Central memory CD8-positive, alpha-beta T cell (primary cell): Measurements from ENCODE around the gene RBFA.

ENCODE experiments used
- ATAC-seq: fragments of 150-1000 bp; cut with Tn5 transposase; replicated peaks from 2 replicates; pipeline ENCODE4 v1.10.0; 2022; ENCODE audit warnings: mild to moderate bottlenecking, moderate FRiP score, moderate number of reproducible peaks; ENCODE audit not compliant: poor library complexity, severe bottlenecking; ENCODE audit errors: extremely low read depth
- DNase-seq, 2 donors: peaks; one replicate each; pipeline ENCODE4 v3.0.0; 2021; ENCODE audit warnings: low spot score in 2 of 2
- H3K27ac Mint-ChIP-seq: one replicate; pipeline ENCODE4 v1.8.0; 2022; ENCODE audit warnings: low read depth, mild to moderate bottlenecking, moderate library complexity, mixed read lengths
- H3K27me3 Mint-ChIP-seq: one replicate; pipeline ENCODE4 v1.8.0; 2022; ENCODE audit warnings: mixed read lengths
- H3K36me3 Mint-ChIP-seq: one replicate; pipeline ENCODE4 v1.8.0; 2022; ENCODE audit warnings: mild to moderate bottlenecking, moderate library complexity, mixed read lengths; ENCODE audit not compliant: insufficient read depth
- H3K4me1 Mint-ChIP-seq: one replicate; pipeline ENCODE4 v1.8.0; 2022; ENCODE audit warnings: mixed read lengths
- H3K4me3 Mint-ChIP-seq: one replicate; pipeline ENCODE4 v1.8.0; 2022; ENCODE audit warnings: mild to moderate bottlenecking, moderate library complexity, mixed read lengths
- H3K9me3 Mint-ChIP-seq: one replicate; pipeline ENCODE4 v1.8.0; 2022; ENCODE audit warnings: mixed read lengths

RBFA gene

DNA sequence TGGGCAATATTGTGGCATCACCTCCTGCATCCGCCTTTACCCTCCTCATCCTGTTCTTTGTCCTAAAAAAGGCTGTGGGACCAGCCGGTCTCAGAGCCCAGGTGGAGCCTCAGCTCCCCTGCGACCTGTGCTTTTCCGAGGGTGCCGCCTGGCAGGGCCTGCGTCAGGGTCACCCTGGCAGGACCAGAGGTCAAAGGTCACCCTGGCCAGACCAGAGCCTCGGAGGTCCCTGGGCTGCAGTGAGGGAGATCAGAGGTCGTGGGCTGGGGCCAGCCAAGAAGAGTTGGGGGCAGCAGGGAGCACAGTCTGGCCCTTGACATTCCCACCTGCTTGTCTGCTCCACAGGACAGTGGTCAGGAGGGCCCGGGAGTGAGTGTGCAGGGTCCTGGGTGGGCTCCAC lies 31.5 kb downstream of the RBFA start:
- no peaks in the 10 kb centered on the region for H3K9me3 Mint-ChIP-seq
- H3K36me3 Mint-ChIP-seq, result no peaks in the 10 kb centered on the region
- DNase-seq, result no peak
- H3K27ac Mint-ChIP-seq, result no peak overlapping the region
- peaks cover 11% of the 10 kb centered on the region for H3K27me3 Mint-ChIP-seq
- no peaks in the 10 kb centered on the region for H3K4me1 Mint-ChIP-seq
- ATAC-seq, result no peak
- no peak overlapping the region for H3K4me3 Mint-ChIP-seq

DNA sequence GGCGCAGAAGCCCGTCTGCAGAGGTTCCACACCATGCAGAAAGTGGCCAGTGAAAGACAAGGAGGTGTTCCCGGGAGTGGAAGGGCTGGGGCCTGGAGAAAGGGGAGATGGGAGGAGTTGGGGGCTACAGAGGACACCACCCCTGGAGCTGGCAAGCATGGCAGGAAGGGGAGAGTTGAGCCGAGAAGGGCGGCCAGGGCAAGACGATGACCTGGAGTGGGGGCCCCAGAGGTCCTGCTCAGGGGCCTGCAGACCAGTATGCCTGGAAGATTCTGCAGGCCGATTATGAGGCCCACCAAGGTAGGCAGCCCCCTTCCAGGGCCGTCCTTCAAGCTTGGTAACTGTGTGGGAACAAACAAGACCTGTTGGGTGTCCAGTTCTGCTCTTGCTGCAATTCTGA lies 33.1 kb downstream of the RBFA start:
- no peak overlapping the region for H3K27ac Mint-ChIP-seq
- no peak for ATAC-seq
- peaks cover 11% of the 10 kb centered on the region for H3K27me3 Mint-ChIP-seq
- no peaks in the 10 kb centered on the region for H3K4me1 Mint-ChIP-seq
- no peaks in the 10 kb centered on the region for H3K36me3 Mint-ChIP-seq
- DNase-seq, result no peak
- no peak overlapping the region for H3K4me3 Mint-ChIP-seq
- H3K9me3 Mint-ChIP-seq, result no peaks in the 10 kb centered on the region

DNA sequence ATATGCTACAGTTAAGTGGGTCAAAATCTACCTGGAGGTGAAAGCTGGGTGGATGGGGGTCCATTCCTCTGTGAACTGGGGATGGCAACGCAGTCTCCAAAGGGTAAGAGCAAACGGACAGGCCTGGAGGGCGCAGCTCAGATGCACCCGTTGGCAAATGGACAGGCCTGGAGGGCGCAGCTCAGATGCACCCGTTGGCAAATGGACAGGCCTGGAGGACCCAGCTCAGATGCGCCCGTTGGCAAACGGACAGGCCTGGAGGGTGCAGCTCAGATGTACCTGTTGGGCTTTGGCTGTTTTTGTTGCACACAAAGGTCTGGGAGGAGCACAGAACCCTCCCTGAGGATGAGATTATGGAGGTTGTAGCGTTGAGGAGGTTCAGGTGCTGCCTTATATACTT lies 33.7 kb downstream of the RBFA start:
- ATAC-seq (no peak), DNase-seq (no peak)
- Mint-ChIP-seq H3K4me3 (no peak overlapping the region), H3K9me3 (no peaks in the 10 kb centered on the region), H3K27ac (no peak overlapping the region), H3K4me1 (no peaks in the 10 kb centered on the region), H3K36me3 (no peaks in the 10 kb centered on the region), H3K27me3 (peaks cover 11% of the 10 kb centered on the region)

DNA sequence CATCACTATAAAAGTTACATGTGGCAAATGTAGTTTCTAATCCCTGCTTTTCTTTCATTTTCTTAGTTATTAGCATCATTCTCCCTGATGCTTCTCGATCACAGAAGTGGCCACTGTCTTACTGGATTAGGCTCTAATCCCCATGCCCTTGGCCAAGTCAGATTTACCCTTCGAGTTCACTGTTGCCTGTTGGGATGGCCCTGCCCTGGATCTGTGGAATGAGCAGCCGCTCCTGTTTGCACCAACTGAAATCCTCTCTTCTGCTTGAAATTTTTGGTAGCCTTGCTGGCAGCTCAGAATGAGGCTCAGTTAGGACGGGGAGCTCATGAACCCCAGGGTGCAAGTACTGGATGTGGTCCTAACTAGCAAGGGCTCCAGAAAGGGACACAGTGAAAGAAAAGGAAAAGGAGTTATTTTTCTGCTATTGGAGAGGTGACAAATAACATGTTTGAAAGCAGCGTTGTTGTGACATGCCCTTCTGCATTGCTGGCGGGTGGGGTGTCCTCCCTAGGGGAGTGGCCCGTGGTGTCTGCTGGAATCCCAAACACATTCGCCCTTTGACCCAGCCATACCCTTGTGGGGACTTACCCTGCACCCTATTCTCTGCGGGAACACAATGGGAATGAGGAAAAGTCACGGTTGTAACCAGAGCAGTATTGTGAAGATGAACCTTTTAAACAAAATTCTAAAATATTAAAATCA lies 34.5 kb downstream of the RBFA start:
- Mint-ChIP-seq H3K27ac (no peak overlapping the region), H3K36me3 (no peaks in the 10 kb centered on the region), H3K4me1 (no peaks in the 10 kb centered on the region), H3K9me3 (no peaks in the 10 kb centered on the region), H3K4me3 (no peak overlapping the region), H3K27me3 (peaks cover 11% of the 10 kb centered on the region)
- DNase-seq (no peak), ATAC-seq (no peak)

DNA sequence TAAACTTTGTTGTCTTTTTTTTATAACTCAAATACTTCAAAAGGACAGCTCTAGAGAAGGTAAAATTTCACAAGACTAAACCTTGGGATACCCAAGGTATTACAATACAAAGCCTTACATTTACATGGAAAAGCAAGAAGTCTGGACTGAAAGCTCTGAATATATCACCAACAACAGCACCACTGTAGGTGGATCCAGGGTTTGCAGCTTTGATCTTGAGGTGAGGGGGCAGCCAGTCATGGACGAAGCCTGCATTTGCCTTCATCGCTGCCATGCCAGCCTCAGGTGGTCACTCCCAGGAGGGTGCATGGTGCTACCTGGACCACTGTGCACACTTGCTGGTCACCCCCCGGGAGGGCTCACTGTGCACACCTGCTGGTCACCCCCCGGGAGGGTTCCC lies 36.6 kb downstream of the RBFA start:
- Mint-ChIP-seq H3K4me1 (no peaks in the 10 kb centered on the region), H3K27me3 (peaks cover 11% of the 10 kb centered on the region), H3K9me3 (no peaks in the 10 kb centered on the region), H3K36me3 (no peaks in the 10 kb centered on the region), H3K4me3 (no peak overlapping the region), H3K27ac (no peak overlapping the region)
- DNase-seq, result no peak
- ATAC-seq, result no peak

DNA sequence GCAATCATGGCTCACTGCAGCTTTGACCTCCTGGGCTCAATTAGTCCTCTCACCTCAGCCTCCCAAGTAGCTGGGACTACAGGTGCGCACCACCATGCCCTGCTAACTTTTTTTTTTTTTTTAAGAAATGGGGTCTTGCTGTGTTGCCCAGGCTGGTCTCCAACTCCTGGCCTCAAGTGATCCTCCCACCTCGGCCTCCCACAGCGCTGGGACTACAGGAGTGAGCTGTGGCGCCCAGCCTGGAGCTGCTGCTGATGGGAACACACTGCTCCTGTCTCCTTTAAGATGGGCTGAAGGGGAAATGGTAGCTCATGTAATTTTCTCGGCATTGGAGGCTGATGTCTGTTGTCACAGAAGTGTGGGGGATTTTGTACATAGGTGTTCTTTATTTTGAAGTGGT lies 39.9 kb downstream of the RBFA start:
- no peak overlapping the region for H3K4me3 Mint-ChIP-seq

DNA sequence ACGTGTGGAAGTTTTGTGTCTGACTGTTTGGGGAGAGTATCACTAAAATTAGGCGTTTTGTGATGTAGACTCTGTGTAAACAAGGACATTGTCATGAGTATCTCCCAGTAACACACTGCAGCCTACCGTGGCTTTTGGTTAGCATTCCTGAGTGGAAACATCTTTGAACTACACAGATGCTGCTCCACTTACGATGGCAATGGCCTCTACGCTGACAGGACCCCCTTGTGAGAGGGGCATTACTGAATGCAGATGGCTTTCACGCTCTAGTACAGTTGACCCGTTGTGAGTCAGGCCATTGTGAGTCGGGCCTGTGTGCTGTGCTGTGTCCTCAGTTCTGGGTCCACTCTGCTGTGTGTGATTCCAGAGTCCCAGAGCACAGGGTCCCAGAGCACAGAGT lies 40.5 kb downstream of the RBFA start:
- no peaks in the 10 kb centered on the region for H3K9me3 Mint-ChIP-seq
- DNase-seq (no peak), ATAC-seq (no peak)
- H3K27me3 Mint-ChIP-seq, result peaks cover 37% of the 10 kb centered on the region
- no peaks in the 10 kb centered on the region for H3K36me3 Mint-ChIP-seq
- no peaks in the 10 kb centered on the region for H3K4me1 Mint-ChIP-seq
- no peak overlapping the region for H3K4me3 Mint-ChIP-seq
- H3K27ac Mint-ChIP-seq, result no peak overlapping the region

More for the DNA sequence above, 39.9 kb downstream of the RBFA start:
- Mint-ChIP-seq H3K36me3 (no peaks in the 10 kb centered on the region), H3K27me3 (peaks cover 32% of the 10 kb centered on the region), H3K4me1 (no peaks in the 10 kb centered on the region), H3K9me3 (no peaks in the 10 kb centered on the region), H3K27ac (no peak overlapping the region)
- ATAC-seq, result no peak
- no peak for DNase-seq

DNA sequence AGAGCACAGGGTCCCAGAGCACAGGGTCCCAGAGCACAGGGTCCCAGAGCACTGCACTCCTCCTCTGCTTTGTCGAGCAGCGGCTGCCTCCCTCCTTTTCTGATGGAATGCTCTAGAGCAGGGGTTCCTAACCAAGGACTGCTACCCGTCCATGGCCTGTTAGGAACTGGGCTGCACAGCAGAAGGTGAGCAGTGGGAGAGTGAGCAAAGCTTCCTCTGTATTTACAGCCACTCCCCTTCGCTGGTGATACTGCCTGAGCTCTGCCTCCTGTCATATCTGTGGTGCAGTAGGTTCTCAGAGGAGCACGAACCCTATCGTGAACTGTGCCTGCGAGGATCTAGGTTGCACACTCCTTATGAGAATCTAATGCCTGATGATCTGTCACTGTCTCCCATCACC lies 41.7 kb downstream of the RBFA start:
- DNase-seq, result no peak
- no peak for ATAC-seq
- H3K36me3 Mint-ChIP-seq, result no peaks in the 10 kb centered on the region
- H3K9me3 Mint-ChIP-seq, result no peaks in the 10 kb centered on the region
- H3K27me3 Mint-ChIP-seq, result peaks cover 46% of the 10 kb centered on the region
- no peak overlapping the region for H3K27ac Mint-ChIP-seq
- no peak overlapping the region for H3K4me3 Mint-ChIP-seq
- no peaks in the 10 kb centered on the region for H3K4me1 Mint-ChIP-seq

DNA sequence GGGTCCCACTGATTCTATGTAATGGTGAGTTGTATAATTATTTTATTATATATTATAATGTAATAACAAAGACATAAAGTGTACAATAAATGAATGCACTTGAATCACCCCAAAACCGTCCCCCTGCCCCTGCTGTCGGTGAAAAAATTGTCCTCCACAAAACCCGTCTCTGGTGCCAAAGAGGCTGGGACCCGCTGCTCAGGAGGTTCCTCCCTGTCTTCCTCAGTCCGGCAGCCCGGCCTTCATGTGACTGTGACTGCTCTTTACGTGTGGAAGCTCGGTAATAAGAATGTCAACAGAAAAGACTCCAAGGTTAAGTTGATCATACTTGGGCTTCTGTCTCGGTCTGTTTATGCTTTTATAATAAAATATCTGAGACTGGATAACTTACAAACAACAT lies 42.1 kb downstream of the RBFA start:
- H3K36me3 Mint-ChIP-seq, result no peaks in the 10 kb centered on the region
- DNase-seq (no peak), ATAC-seq (no peak)
- H3K27ac Mint-ChIP-seq, result no peak overlapping the region
- H3K27me3 Mint-ChIP-seq, result peaks cover 50% of the 10 kb centered on the region
- H3K4me1 Mint-ChIP-seq, result no peaks in the 10 kb centered on the region
- no peaks in the 10 kb centered on the region for H3K9me3 Mint-ChIP-seq
- H3K4me3 Mint-ChIP-seq, result no peak overlapping the region

DNA sequence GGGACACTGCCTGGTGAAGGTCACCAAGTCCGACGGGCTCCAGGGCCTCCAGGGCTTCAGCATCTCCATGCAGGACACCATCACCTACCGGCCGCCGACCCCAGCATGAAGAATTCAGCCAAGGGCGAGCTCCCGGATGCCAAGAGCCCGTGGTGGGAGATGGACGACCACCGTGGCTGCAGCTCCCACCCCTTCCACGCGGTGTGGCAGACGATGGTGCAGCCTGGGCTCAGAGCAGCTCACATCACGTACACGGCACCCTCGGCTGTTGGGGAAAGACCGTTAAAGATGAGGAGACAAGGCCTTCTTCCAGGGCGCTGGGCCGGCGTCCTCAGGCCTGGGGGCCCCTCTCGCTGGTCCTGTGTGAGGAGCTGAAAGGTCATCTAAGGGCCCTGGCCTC lies 43.6 kb downstream of the RBFA start:
- H3K36me3 Mint-ChIP-seq, result no peaks in the 10 kb centered on the region
- peaks cover 65% of the 10 kb centered on the region for H3K27me3 Mint-ChIP-seq
- H3K4me3 Mint-ChIP-seq, result no peak overlapping the region
- H3K27ac Mint-ChIP-seq, result no peak overlapping the region
- no peaks in the 10 kb centered on the region for H3K9me3 Mint-ChIP-seq
- ATAC-seq, result no peak
- DNase-seq, result no peak
- H3K4me1 Mint-ChIP-seq, result no peaks in the 10 kb centered on the region
